NCI-H146 (cell line): ENCODE data around the gene APOC3.
A peak's percentile ranks its signal among the peaks of the same experiment; 100 is the strongest.
"Not testable (repeated sequence)": the region's sequence is repeated elsewhere in the genome, so short reads cannot be mapped to it uniquely, and the experiment has no call there.

Experiments used
- DNase-seq: peaks from one replicate; lab custom pipeline; 2025; lab: John Stamatoyannopoulos, UW

The APOC3 gene

GRCh38 chr11:116831790-116832349 lies 2.2 kb downstream of the APOC3 start:
- DNase-seq, result no peak

GRCh38 chr11:116832350-116833290 lies 2.9 kb downstream of the APOC3 start:
- peak; percentile 83 for DNase-seq

- no peak for DNase-seq
Observed at GRCh38 chr11:116833491-116833815, 3.7 kb downstream of the APOC3 start.

- DNase-seq, result no peak
Observed at GRCh38 chr11:116833816-116834534, 4.3 kb downstream of the APOC3 start.

GRCh38 chr11:116834535-116835041 lies 4.9 kb downstream of the APOC3 start:
- not testable (repeated sequence) for DNase-seq

GRCh38 chr11:116835042-116835772 lies 5.5 kb downstream of the APOC3 start:
- DNase-seq, result peak; percentile 49

- peak; percentile 93 for DNase-seq
Observed at GRCh38 chr11:116835791-116836631, 6.3 kb downstream of the APOC3 start.

- DNase-seq, result no peak
Observed at GRCh38 chr11:116836632-116836991, 6.9 kb downstream of the APOC3 start.

GRCh38 chr11:116837231-116838091 lies 7.8 kb downstream of the APOC3 start, which contains the start of gene APOA1:
TSS of gene APOA1 (minus strand) at chr11:116837622. CDS start at chr11:116837387, 235 bp downstream.
- DNase-seq, result no peak

GRCh38 chr11:116838321-116839084 lies 8.8 kb downstream of the APOC3 start:
- no peak for DNase-seq

- DNase-seq, result no peak
Observed at GRCh38 chr11:116840224-116840745, 10.6 kb downstream of the APOC3 start.

- DNase-seq, result no peak
Observed at GRCh38 chr11:116840746-116841296, 11.1 kb downstream of the APOC3 start.

- no peak for DNase-seq
Observed at GRCh38 chr11:116842117-116842516, 12.4 kb downstream of the APOC3 start.

GRCh38 chr11:116842909-116843308 lies 13.2 kb downstream of the APOC3 start:
- DNase-seq, result no peak

GRCh38 chr11:116843661-116844060 lies 14.0 kb downstream of the APOC3 start:
- no peak for DNase-seq

GRCh38 chr11:116844722-116845121 lies 15.0 kb downstream of the APOC3 start:
- DNase-seq, result no peak

GRCh38 chr11:116847612-116848011 lies 17.9 kb downstream of the APOC3 start:
- DNase-seq, result no peak

GRCh38 chr11:116849060-116849459 lies 19.4 kb downstream of the APOC3 start:
- no peak for DNase-seq

GRCh38 chr11:116849486-116849885 lies 19.8 kb downstream of the APOC3 start:
- DNase-seq, result no peak
